Stimulated activated CD8-positive, alpha-beta memory T cell treated with anti-CD3 and anti-CD28 coated beads, Interleukin-12 subunit alpha, Interleukin-12 subunit beta, amount 100 ng/mL, for 24 hours (primary cell): ENCODE measurements around the gene ACSL3.
"Not testable (repeated sequence)": the region's sequence is repeated elsewhere in the genome, so short reads cannot be mapped to it uniquely, and the experiment has no call there.

ENCODE experiments used
- DNase-seq: peaks from one replicate; pipeline ENCODE4 v3.0.0-alpha.2; 2020; ENCODE audit errors: extremely low read depth

The ACSL3 gene

DNA sequence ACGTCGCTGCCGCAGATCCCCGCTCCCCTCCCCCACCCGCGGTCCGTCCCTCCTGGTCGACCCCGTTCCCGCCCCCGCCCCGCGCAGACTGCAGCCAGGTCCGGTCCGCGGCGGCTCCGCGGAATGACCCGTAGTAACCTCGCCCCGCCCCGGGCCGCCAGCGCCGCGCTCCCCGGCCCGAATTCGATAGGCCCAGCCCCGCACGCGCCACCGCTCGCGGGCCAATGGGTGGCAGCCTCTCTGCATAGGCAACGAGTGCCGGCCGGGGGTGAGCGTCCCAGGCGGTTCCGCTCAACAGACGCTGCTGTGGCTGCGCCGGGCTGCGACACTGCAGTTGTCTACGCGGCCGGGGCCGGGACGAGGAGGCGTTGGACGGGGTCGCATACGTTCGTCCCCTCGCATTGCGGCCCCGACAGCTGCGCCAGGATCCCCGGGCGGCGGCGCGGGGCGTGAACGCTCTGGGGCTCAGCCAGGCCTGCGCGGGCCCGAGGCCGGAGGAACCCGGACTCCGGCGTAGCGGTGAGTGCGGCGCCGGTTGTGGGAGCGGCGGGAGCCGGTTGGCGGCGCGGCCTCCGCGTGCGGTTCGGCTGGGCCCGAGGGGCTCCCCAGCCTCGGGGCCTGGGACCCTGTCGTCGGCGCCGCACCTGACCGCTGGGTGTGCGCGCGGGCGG, at the start of gene ACSL3:
TSS of gene ACSL3 (plus strand) at position 297 of the 671 bp plus-strand sequence. CDS start 47,737 bp downstream, outside the sequence.
- DNase-seq = peak; percentile 81

DNA sequence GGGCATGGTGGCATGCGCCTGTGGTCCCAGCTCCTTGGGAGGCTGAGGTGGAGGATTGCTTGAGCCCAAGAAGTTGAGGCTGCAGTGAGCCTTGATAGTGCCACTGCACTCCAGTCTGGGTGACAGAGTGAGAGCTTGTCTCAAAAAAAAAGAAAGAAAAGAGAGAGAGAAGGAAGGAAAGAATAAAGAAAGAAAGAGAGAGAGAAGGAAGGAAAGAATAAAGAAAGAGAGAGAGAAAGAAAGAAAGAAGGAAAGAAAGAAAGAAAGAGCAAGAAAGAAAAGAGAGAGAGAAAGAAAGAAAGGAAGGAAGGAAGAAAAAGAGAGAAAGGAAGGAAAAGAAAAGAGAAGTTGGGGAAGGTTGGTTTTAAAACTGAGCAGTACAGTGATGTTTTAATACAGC, 49.0 kb upstream of the ACSL3 start:
- DNase-seq = no peak

DNA sequence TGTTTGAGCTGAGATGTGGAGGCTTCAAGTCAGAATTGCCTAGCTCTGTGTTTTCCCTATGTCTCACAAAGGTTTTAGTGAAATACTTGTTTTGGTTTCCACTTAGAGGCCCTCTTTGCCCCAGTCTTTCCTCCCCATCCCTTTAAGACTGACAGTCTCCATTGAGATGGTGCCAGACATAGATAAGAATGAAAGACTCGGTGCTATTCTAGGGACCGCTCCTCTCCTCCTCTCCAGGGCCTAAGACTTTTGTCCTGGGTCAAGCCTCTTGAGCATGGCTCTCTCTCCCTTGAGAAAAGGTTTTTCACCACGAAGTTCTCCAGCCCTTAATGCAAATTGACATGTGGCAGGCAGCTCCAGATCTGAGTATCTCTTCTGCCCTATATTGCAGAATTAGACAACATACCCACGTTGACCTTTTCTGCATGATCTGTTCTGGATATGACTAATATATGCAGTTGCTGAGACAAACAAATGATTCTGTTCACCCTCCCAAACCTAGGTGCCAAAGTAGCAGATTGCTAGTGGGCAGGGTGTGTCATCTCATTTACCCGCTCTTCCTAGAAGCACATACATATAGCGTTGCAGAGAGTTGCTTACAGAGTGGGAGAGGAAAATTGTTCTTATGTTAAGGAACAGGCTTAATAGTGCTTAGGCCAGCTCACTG, 47.5 kb upstream of the ACSL3 start:
- DNase-seq = no peak

DNA sequence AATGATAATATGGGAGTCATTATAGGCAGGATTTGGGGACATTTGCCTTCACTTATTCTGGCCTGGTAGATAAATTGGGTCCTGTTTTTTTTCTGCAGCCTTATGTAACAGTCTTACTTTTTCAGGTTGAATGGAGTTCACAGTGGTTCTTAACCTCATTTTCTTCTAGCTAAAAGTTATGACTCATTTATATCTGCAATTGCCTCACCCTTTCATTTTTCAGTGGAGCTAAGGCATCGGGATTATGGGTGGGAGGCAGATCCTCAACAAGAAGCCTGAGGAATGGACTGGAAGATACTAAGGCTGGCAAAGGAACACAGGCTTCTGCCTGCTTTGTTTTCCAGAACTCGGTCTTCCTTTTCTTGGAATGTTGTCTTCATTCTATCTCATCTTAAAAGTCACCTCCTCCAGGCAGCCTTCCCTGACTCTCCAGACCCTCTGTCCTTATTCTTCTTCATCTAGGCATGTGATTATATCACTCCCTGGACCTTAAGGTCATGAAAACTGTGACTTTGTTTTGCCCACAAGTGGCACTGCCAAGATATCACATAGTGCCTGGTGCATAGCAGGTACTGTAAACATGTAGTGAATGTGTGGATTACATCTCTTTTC, 41.0 kb upstream of the ACSL3 start:
- no peak for DNase-seq

DNA sequence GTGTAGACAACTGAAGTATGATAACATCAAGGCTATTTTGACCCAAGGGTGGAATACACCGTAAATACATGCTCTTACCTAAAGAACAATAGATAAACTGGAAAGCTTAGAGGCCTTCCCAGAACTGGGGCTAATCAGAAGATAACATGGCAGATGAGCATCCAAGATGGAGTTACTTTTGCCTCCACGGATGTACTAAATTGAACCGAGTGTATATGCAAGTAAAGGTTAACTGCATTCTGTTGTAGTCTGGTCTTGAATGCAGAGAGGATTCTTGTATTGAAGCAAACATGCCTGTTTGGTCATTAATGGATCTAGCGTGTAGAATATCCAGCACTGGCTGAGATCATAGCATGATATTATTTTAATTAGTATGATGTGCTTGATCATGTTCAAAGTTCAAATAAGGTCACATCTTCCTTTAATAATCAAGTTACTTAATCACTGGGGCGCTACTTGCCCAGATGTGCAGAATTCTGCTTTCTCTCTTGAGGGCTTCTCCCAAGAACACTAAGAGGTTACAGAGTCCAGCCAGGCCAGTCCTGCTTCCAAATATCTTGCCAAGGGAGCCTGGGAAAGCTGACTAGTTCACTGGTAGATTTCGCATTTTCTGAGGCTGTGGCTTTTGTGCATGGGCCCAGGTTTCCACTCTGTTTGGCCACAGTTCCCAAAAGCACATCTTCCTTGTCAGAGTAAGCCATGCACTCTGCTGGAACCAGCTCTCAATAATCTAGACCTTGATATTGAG, 37.5 kb upstream of the ACSL3 start:
- no peak for DNase-seq

DNA sequence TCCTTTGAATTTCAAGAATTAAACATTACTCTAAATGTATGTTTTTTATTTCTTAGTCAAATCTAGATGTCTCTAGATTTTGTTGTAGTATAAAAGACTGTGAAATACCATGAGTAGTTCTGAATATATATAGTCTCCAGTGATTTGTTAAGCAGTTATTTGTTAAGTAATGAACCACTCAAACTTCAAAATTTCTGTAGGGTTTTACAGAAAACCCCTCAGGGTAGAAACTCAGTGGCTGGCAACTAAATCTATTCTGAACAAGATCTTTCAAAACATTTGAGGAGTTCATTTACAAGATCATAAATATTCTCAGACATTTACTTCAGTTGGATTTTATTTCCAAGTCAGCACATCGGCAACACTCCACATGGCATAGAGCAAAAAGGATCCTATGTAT, 35.8 kb upstream of the ACSL3 start:
- DNase-seq = no peak

DNA sequence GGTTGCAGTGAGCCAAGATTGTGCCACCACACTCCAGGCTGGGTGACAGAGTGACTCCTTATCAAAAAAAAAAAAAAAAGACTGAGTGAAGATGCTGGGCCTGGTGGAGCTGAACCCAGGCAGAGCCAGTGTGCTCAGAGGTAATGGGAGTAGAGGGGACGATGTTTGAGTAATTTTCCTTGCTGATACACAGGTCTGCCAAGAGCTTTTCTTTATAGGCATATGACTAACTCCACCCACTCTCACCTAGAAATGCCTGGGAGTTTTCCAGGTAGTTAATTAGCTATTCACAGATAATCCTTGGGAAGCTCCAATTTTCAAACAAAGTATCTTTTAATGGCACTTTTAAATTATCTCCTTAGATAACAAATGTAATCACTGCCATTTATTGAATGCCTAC, 33.4 kb upstream of the ACSL3 start:
- no peak for DNase-seq

DNA sequence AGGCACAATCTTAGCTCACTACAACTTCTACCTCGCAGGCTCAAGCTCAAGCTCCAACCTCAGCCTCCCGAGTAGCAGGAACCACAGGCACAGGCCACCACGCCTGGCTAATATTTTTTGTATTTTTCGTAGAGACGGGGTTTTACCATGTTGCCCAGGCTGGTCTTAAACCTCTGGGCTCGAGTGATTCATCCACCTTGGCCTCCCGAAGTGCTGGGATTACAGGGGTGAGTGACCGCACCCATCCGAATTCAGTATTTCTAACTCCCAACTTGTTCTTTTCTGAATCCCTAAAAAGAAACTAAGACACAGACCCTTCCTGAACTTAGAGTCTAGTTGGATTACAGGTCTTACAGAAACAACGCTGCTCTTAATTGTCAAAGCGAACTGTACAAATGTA, 32.3 kb upstream of the ACSL3 start:
- DNase-seq = no peak

DNA sequence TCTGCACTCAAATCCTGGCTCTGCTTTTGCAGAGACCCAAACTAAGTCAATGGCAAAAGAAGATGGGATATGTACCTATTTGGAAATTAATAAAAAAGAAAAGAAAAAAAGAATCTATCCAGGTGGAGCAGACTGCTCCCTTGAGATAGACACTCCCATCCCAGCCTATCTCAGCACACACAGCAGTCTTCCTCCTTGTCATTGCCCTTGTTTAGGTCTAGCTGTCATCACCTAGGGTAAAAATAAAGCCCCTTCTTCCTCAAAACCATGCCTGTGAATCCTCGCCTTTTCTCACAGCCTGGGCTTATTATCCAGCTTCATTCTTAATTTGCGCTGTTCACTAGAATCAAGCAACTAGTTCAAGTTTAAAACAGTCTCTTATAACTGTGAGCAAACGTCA, 30.7 kb upstream of the ACSL3 start:
- no peak for DNase-seq

DNA sequence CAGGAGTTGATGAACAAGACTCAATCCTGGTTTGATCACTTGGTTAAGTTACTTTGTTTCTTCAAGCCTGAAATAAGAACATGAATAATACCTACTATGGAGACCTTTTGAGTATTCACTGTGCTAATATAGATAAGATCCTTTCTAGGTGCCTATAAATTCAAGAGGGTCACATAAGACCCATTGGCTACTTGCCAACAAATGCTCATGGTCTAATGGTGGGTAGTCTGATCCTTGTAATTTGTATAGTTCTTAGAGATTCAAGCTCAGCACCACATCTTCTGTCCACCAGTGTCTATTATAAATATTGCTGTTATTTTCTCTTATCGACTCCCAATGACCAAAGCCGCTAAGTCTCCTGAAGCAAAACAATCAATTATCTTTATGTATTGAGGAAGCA, 27.4 kb upstream of the ACSL3 start:
- DNase-seq = no peak

DNA sequence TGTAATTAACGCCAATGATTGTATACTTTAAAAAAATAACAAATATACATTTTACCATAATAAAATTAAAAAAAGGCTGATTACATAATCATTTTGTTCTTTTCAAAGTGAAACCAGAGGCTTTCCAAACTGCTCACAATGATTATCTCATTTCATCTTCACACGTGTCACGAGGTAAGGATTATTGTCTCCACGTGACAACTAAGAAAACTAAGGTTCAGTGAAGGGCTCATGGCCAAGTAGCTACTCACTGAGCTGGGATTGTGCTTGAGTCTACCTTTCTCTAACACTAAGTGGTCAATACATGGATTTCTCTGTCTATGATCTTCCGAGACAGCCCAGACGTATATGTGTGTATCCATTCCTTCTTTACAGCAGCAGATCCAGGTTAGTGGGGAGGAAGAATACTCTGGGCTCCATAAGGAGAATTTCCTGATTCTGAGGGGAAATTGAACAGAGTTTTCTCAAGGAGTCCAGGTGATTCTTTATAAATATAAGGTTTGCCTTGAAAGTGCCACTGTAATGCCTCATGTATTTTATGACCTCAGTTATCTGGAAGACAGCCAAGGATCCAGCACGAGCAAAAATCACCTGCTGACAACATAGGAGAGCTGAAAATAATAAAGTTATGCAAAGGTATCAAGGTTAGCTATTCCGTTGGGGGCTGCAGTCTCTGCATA, 25.6 kb upstream of the ACSL3 start:
- no peak for DNase-seq

DNA sequence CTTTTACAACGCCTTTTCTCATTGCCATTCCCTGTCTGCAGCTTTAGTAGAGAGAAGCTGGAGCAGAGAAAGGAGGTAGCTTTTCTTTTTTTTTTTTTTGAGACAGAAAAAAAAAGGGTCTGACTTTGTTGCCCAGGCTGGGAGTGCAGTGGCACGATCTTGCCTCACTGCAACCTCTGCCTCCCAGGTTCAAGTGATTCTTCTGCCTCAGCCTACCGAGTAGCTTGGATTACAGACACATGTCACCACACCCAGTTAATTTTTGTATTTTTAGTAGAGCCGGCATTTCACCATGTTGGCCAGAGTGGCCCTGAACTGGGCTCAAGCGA, 25.0 kb upstream of the ACSL3 start:
- DNase-seq = no peak

DNA sequence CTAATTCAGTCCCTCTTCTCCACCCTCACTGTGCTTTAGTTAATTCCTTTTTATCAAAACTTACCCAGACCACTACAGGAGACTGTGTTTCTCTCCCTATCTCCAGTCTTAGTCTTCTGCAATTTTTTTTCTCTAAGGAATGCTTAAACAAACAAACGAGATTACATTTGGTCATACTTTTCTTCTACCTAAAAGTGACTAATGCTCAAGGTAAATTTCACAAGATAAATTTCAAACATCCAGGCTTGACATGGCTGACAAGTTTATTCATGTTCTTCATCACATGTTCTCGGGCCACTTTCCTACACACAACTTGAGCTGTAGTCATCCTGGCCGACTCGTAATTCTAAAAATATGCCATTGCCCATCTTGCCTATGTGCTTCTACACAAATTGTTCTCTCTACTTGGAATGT, 23.2 kb upstream of the ACSL3 start:
- no peak for DNase-seq

DNA sequence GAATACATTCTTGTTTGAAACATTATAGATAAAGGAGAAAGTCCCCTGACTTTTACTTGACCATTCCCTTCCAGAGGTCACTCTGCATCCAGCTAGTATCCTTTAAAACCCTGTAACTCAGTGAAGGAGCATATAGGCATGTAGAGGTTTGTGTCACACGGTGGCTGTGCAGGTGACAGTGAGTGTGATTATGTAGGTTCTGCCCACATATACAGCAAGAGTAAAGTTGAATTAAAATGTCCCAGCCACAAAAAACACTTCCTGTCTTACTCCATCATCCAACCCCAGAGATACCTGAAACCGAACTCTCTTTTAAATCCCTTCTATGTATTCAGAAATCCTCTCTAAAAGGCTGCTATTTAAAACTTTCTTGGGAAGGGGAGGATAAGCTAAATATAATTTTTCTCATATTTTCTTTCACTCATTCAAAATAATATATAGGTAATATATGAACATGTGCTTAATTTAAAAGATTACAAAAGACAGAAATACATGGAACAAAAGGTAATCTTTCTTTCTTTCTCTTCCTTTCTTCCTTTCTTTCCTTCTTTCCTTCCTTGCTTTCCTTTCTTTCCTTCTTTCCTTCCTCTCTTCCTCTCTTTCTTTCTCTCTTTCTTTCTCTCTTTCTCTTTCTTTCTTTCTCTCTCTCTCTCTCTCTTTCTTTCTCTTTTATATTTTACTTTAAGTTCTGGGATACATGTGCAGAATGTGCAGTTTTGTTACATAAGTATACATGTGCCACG, 20.6 kb upstream of the ACSL3 start:
- no peak for DNase-seq

DNA sequence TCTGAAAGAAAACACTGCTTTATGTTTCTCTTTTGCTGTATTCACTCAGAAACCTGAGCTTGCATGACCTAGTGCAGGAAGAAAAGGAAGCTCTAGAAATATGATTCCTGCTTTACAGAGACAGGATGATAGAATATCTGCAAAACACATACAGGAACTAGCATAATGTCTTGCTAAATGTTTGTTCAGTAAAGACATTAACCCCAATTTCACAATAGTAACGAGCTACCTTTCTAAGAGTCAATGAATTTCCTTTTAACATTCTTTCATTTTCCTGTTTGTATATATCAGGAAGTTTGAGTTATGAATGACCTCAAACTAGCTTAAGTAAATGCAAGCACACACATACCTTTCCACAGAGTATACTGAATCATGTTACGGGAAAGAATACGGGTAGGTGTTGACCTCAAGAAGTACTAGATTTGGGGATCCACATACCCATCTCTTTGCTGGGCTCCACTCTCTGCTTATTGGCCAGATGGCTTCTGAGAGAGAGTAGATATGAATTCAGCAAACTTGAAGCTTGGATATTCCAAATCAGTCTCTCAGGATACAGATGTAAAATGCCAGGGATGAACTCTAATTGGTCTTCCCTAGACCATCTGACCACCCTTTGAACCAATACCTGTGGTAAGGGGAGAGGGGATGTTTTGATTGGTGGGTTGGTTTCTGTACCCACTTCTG, 18.2 kb upstream of the ACSL3 start:
- no peak for DNase-seq

DNA sequence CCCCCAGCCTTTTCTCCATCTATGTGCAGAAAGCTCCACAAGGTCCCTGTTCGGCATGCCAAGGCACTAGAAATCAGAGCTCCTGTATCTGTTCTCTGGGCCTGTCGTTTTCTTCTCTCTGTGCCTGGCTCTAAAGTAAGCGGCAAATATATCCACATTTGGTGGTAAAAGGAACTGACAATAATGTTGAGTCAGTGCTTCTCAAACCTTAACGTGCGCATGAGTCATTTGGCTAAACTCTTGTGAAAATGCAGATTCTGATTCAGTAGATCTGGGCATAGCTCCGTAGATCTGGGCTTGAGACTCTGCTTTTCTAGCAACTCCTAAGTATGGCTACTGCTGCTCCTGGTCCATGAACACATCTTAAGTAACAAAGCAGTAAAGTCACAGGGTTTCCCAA, 16.5 kb upstream of the ACSL3 start:
- DNase-seq = no peak

DNA sequence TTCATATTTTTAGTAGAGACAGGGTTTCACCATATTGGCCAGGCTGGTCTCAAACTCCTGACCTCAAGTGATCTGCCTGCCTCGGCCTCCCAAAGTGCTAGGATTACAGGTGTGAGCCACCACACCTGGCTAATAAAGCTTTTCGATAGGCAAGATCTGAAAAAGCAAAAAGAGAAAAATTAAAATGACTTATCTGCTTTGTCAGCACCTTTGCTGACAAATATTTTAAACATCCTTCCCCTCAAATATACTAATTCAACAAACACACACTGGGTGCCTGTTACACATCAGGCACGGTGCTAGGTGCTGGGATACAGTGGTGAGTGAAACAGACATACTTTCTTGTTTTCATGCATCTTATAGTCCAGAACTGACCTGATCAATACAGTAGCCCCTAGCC, 15.5 kb upstream of the ACSL3 start:
- not testable (repeated sequence) for DNase-seq

DNA sequence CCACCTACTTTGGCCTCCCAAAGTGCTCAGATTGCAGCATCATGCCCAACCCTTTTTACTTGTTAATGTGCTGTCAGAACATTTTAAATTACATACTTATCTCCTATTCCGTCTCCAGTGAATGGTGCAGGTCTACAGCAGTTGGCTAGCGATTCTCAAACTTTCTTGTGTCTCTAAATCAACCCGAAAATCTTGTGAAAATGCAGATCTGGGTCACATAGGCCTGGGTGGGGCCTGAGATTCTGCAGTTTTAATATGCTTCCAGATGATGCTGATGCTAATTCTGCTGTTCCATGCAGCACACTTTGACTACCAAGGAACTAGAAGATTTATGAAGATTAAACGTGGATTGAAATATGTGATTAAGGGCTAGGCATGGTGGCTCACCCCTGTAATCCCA, 14.8 kb upstream of the ACSL3 start:
- no peak for DNase-seq

DNA sequence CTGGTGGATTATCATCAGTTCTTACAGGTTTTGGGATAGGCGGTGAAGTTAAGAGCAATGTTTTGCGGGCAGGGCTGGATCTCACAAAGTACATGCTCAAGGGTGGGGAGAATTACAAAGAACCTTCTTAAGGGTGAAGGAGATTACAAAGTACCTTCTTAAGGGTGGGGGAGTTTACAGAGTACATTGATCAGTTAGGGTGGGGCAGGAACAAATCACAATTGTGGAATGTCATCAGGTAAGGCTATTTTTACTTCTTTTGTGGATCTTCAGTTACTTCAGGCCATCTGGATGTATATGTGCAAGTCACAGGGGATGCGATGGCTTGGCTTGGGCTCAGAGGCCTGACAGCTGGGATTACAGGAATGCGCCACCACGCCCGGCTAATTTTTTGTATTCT, 12.8 kb upstream of the ACSL3 start:
- not testable (repeated sequence) for DNase-seq

DNA sequence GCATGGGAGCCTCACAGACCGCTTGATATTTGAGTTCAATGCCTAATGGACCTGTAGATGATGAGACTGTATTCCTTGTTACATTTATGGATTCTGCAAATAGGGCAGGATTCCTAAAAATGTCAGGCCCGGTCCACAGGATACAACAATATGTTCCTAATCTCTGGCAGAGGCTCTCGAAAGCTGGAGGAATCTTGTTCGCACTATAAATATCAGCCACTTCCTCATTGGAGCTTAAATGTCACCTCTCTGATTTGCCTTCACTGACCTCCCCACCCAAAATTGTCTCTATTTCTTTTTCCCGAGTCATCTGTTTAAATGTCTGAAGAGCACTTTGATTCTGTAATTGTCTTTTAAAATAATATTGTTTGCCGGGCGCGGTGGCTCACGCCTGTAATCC, 12.0 kb upstream of the ACSL3 start:
- no peak for DNase-seq
